CD4-positive, alpha-beta memory T cell (primary cell): ENCODE results near the gene RXFP4. TPM values are rescaled to one million over a fixed set of nuclear protein-coding genes. Genes with fewer than 3 reads are reported as not detected.

Experiments
- CTCF ChIA-PET: fragments of 350-600 bp; sonication (Branson Sonifier 250); formaldehyde crosslinking; loops from one replicate; lab custom pipeline; 2021; ENCODE audit warnings: inconsistent platforms; ENCODE audit not compliant: partially characterized antibody; lab: Charles Lee
- POLR2A ChIA-PET: fragments of 350-600 bp; sonication (Branson Sonifier 250); formaldehyde crosslinking; loops from one replicate; lab custom pipeline; 2021; ENCODE audit not compliant: partially characterized antibody; lab: Charles Lee
- DNase-seq, 5 donors: peaks; one replicate each; pipeline versions ENCODE4 v3.0.0 to v3.0.0-alpha.2; 2020 to 2022; ENCODE audit warnings: mixed read lengths in 1 of 5
- H3K27ac ChIP-seq: one replicate; pipeline ENCODE4 v1.7.0; 2013; ENCODE audit warnings: low read depth, low read length
- H3K27me3 ChIP-seq: 2 replicates; pipeline ENCODE4 v1.7.0; 2013; ENCODE audit warnings: mild to moderate bottlenecking, low read length, moderate library complexity; ENCODE audit not compliant: insufficient read depth
- H3K36me3 ChIP-seq: 2 replicates; pipeline ENCODE4 v1.7.0; 2013; ENCODE audit warnings: mild to moderate bottlenecking, low read length, moderate library complexity; ENCODE audit not compliant: insufficient read depth
- H3K4me1 ChIP-seq: 2 replicates; pipeline ENCODE4 v1.7.0; 2013; ENCODE audit warnings: mild to moderate bottlenecking, low read length, moderate library complexity; ENCODE audit not compliant: insufficient read depth
- H3K4me3 ChIP-seq, 2 donors: one replicate each; pipeline ENCODE4 v1.7.0; 2013; ENCODE audit warnings: low read length in 2 of 2, mild to moderate bottlenecking in 1 of 2
- H3K9me3 ChIP-seq, 2 donors: one replicate each; pipeline ENCODE4 v1.7.0; 2013; ENCODE audit warnings: low read length in 2 of 2, control low read depth in 1 of 2; ENCODE audit not compliant: control insufficient read depth in 1 of 2
- H3K27ac Mint-ChIP-seq, 7 donors: one replicate each; pipeline ENCODE4 v1.8.0; 2020 to 2021; ENCODE audit warnings: mixed read lengths in 7 of 7, mild to moderate bottlenecking in 6 of 7, inconsistent platforms in 3 of 7, moderate library complexity in 3 of 7
- H3K27me3 Mint-ChIP-seq, 2 donors: one replicate each; pipeline ENCODE4 v1.8.0; 2020 to 2021; ENCODE audit warnings: mixed read lengths in 2 of 2
- H3K36me3 Mint-ChIP-seq, 2 donors: one replicate each; pipeline ENCODE4 v1.8.0; 2020 to 2021; ENCODE audit warnings: mixed read lengths in 2 of 2, inconsistent platforms in 1 of 2, mild to moderate bottlenecking in 1 of 2
- H3K4me1 Mint-ChIP-seq, 4 donors: one replicate each; pipeline ENCODE4 v1.8.0; 2020 to 2021; ENCODE audit warnings: mixed read lengths in 4 of 4, mild to moderate bottlenecking in 1 of 4
- H3K4me3 Mint-ChIP-seq, 8 donors: one replicate each; pipeline ENCODE4 v1.8.0; 2020 to 2021; ENCODE audit warnings: mixed read lengths in 8 of 8, mild to moderate bottlenecking in 7 of 8, moderate library complexity in 6 of 8, inconsistent platforms in 3 of 8
- H3K9me3 Mint-ChIP-seq, 8 donors: one replicate each; pipeline ENCODE4 v1.8.0; 2020 to 2021; ENCODE audit warnings: mixed read lengths in 8 of 8, mild to moderate bottlenecking in 5 of 8, inconsistent platforms in 3 of 8, moderate library complexity in 1 of 8
- intact Hi-C: fragments of 100-400 bp; cut with micrococcal nuclease; formaldehyde crosslinking; loops from one replicate; pipeline ENCODE4 v1.15.1; 2023
- polyA plus RNA-seq, 2 donors: library from polyadenylated mRNA; unstranded; fragments of 300-500 nt; fragmentation: Illumina TruSeq; gene quantifications; one replicate each; pipeline ENCODE4 v1.2.3, GENCODE V29; 2021
- total RNA-seq, 2 experiments: library from RNA; stranded (reverse); gene quantifications; one replicate each; pipeline ENCODE4 v1.2.3, GENCODE V29; 2021

RXFP4 gene
- total and polyA plus RNA-seq, 4 experiments from 2014 or later = 0.91 TPM; not detected in 3

DNA sequence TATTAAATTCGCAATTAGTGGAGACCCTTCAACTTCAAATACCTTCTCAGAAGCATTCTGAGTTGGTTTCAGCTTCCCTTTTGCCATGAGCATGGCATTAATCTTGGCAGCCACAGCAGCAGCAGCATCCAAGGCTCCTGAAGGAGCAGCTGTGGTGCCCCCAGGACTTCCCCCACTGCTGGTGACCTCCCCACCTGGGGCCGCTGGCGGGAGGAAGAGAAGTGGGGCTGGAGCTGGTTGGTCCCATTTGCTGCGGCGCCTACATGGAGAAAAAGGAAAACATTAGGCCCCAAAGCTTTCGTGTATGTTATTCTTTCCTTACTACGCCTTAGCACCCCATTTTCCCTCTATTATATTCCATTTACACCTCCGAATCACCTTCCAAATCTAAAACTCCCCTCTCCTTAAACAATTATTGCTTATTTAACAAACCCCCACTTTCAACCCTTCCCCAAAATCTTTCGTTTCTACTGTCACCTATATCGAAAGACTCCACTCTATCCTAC is 7.8 kb upstream of the RXFP4 start:
- peak overlapping the region; percentile 95 for H3K27ac ChIP-seq
- H3K27me3 ChIP-seq = no peaks in the 10 kb centered on the region
- H3K9me3 ChIP-seq = no peaks in the 10 kb centered on the region
- Mint-ChIP-seq H3K27ac (no peak overlapping the region), H3K9me3 (no peaks in the 10 kb centered on the region), H3K4me1 (peaks cover 15 to 28% (median 17%) of the 10 kb centered on the region in 4 donors), H3K36me3 (peaks cover 17 to 31% of the 10 kb centered on the region in 2 donors), H3K27me3 (no peaks in the 10 kb centered on the region), H3K4me3 (no peak overlapping the region)
- POLR2A ChIA-PET = interaction anchor here (0.9 to 6.8 kb wide), 16 partner anchors 10 to 121 kb away, joined by 3 to 99 read pairs (median 6); partner anchors contain the start of genes ARHGEF2, LAMTOR2, SSR2 and SYT11
- intact Hi-C loops = loop anchor here (1.0 to 5.0 kb wide), 6 partner anchors 22 to 279 kb away; partner anchors contain the start of genes ARHGEF2, GON4L, LAMTOR2 and PMF1
- no peak for DNase-seq
- CTCF ChIA-PET = interaction anchor here (1.1 to 6.4 kb wide), 6 partner anchors 9 to 56 kb away, joined by 3 to 65 read pairs (median 4); partner anchors contain the start of gene ARHGEF2
- peaks cover 37% of the 10 kb centered on the region for H3K36me3 ChIP-seq
- peaks cover 50% of the 10 kb centered on the region for H3K4me1 ChIP-seq
- peak overlapping the region; percentile 71 to 86 for H3K4me3 ChIP-seq

DNA sequence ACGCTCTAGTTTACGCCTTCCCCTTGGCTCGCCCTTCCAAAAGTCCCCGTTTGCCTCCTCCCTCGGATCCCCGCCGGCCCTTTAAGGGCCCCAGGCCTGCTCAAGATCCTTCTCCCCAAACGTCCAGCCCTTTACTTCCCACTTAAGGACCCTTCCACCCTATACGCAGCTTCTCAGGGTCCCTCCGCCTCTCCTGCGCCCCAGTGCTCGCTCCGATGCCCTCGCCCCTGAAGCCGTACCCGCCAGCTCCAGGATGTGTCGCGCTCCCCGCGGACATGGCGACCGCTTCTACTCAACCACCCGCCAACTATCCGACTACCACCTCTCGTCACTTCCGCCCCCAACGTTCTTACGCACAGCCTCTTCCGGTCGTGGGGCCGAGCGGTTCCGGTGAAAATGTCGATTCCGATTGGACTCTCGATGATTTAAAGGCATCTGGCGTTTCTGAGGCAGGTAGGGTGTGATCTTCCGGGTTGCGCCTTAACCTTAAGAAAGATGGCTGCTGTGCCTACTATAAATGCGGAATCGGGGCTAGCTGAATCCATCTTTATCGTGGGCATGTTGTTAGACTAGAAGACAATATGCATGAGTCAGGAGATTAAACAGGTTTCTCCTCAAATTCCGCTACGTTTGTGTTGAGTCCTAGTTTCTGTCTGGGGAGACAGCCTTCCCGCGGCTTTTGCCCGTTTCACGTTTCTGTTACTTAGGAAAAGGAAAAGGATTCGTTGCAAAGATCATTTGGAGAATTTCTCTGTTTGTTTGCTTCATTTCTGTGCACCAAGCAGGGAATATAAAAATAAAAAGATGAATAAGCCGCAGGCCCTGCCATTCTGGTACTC is 7.1 kb upstream of the RXFP4 start, which contains the start of gene KHDC4:
Gene KHDC4, minus strand, starts transcription at position 317 of the 839 bp plus-strand sequence. Its CDS starts 40 bp downstream, at position 277.
- Histone ChIP-seq H3K27me3 (no peaks in the 10 kb centered on the region), H3K36me3 (peaks cover 31% of the 10 kb centered on the region), H3K27ac (peak within 1 kb of the TSS; percentile 95), H3K4me3 (peak within 1 kb of the TSS; percentile 71 to 86), H3K9me3 (no peaks in the 10 kb centered on the region), H3K4me1 (peaks cover 50% of the 10 kb centered on the region)
- intact Hi-C loops = loop anchor here (1.0 to 5.0 kb wide), 6 partner anchors 23 to 278 kb away; partner anchors contain the start of genes ARHGEF2, GON4L, LAMTOR2 and PMF1
- CTCF ChIA-PET = interaction anchor here (0.7 to 6.4 kb wide), 9 partner anchors 8 to 132 kb away, joined by 3 to 65 read pairs (median 3); partner anchors contain the start of gene ARHGEF2
- Mint-ChIP-seq H3K36me3 (peaks cover 12 to 26% of the 10 kb centered on the region in 2 donors), H3K27ac (peak within 1 kb of the TSS in 1 of 7 donors; percentile 73), H3K4me3 (no peak within 1 kb of the TSS), H3K9me3 (no peaks in the 10 kb centered on the region), H3K4me1 (peaks cover 10 to 24% (median 16%) of the 10 kb centered on the region in 4 donors), H3K27me3 (no peaks in the 10 kb centered on the region)
- POLR2A ChIA-PET = interaction anchor here (0.6 to 6.8 kb wide), 20 partner anchors 8 to 120 kb away, joined by 3 to 99 read pairs (median 5); partner anchors contain the start of genes ARHGEF2, GON4L, LAMTOR2 and SSR2
- DNase-seq = peak; percentile 93 to 98 (median 97)

GRCh38 chr1:155934936-155935590 is 6.4 kb upstream of the RXFP4 start:
- Histone ChIP-seq H3K27ac (peak overlapping the region; percentile 95), H3K36me3 (peaks cover 28% of the 10 kb centered on the region), H3K27me3 (no peaks in the 10 kb centered on the region), H3K9me3 (no peaks in the 10 kb centered on the region), H3K4me3 (peak overlapping the region; percentile 48 to 86), H3K4me1 (peaks cover 54% of the 10 kb centered on the region)
- Mint-ChIP-seq H3K27me3 (no peaks in the 10 kb centered on the region), H3K4me1 (peaks cover 10 to 25% (median 14%) of the 10 kb centered on the region in 4 donors), H3K36me3 (peaks cover 9 to 23% of the 10 kb centered on the region in 2 donors), H3K9me3 (peaks cover 0 to 2% (median 0%) of the 10 kb centered on the region in 8 donors), H3K27ac (peak overlapping the region in 1 of 7 donors; percentile 73), H3K4me3 (no peak overlapping the region)
- ChIA-PET POLR2A (interaction anchor here (0.6 to 6.8 kb wide), 13 partner anchors 9 to 347 kb away, joined by 3 to 99 read pairs (median 6); partner anchors contain the start of genes ARHGEF2, GON4L, LAMTOR2 and SMG5), CTCF (interaction anchor here (0.7 to 6.4 kb wide), 5 partner anchors 11 to 131 kb away, joined by 3 to 65 read pairs (median 4); partner anchors contain the start of gene ARHGEF2)
- intact Hi-C loops = loop anchor here (1.0 to 5.0 kb wide), 6 partner anchors 24 to 277 kb away; partner anchors contain the start of genes ARHGEF2, GON4L, LAMTOR2 and PMF1
- no peak for DNase-seq

DNA sequence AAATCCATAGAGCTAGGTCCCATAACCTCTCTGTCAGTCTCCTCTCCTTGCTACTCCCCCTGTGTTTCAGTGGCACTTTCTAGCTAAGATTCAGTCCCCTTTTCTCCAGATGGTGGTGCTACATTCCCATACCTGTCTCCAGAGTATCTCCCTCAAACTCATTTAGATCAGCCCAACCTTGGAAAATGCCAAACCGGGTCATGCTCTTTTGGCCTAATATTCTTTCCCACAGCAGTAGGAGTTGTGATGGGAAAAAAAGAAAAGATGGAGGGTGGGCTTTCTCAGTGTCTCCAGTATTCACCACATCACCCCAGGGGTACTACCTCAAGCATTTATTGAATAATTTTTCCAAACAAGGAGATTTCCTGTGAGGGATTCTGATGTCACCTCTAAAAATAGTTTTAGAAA is 3.2 kb upstream of the RXFP4 start:
- peaks cover 19 to 42% (median 31%) of the 10 kb centered on the region in 4 donors for H3K4me1 Mint-ChIP-seq
- peak in 4 of 5 donors; percentile 49 to 58 (median 50) for DNase-seq

GRCh38 chr1:155940482-155940992 is 901 bp upstream of the RXFP4 start:
- Mint-ChIP-seq H3K27ac (peak overlapping the region; percentile 47 to 86 (median 68)), H3K4me3 (peak overlapping the region in 5 of 8 donors; percentile 2 to 61 (median 48))

More for the DNA sequence above, 3.2 kb upstream of the RXFP4 start:
- peak overlapping the region in 2 of 8 donors; percentile 7 to 22 for H3K4me3 Mint-ChIP-seq
- CTCF ChIA-PET = interaction anchor here (0.7 to 3.8 kb wide), 18 partner anchors 8 to 447 kb away, joined by 3 to 67 read pairs (median 4); partner anchors contain the start of gene ARHGEF2
- H3K4me1 ChIP-seq = peaks cover 40% of the 10 kb centered on the region
- no peaks in the 10 kb centered on the region for H3K27me3 Mint-ChIP-seq
- no peaks in the 10 kb centered on the region for H3K36me3 ChIP-seq
- intact Hi-C loops = loop anchor here (1.0 kb wide), 2 partner anchors 51 to 115 kb away; partner anchors contain the start of gene UBQLN4
- no peak overlapping the region for H3K27ac ChIP-seq
- H3K27me3 ChIP-seq = no peaks in the 10 kb centered on the region
- H3K9me3 Mint-ChIP-seq = peaks cover 0 to 2% (median 0%) of the 10 kb centered on the region in 8 donors
- POLR2A ChIA-PET = interaction anchor here (0.7 to 10.8 kb wide), 7 partner anchors 11 to 128 kb away, joined by 3 to 179 read pairs (median 3); partner anchors contain the start of gene ARHGEF2
- H3K9me3 ChIP-seq = no peaks in the 10 kb centered on the region
- no peak overlapping the region for H3K4me3 ChIP-seq
- peak overlapping the region in 5 of 7 donors; percentile 0 to 66 (median 45) for H3K27ac Mint-ChIP-seq
- H3K36me3 Mint-ChIP-seq = no peaks in the 10 kb centered on the region

More at GRCh38 chr1:155940482-155940992, 901 bp upstream of the RXFP4 start:
- Mint-ChIP-seq H3K4me1 (peaks cover 24 to 53% (median 41%) of the 10 kb centered on the region in 4 donors), H3K36me3 (peaks cover 0 to 2% of the 10 kb centered on the region in 2 donors), H3K9me3 (peaks cover 0 to 2% (median 0%) of the 10 kb centered on the region in 8 donors), H3K27me3 (no peaks in the 10 kb centered on the region)
- intact Hi-C loops = no loop called here
- H3K4me1 ChIP-seq = peaks cover 43% of the 10 kb centered on the region
- POLR2A ChIA-PET = interaction anchor here (0.6 to 10.8 kb wide), 3 partner anchors 39 to 191 kb away, joined by 3 to 179 read pairs (median 8); partner anchors contain the start of gene ARHGEF2
- no peak overlapping the region for H3K4me3 ChIP-seq
- no peaks in the 10 kb centered on the region for H3K27me3 ChIP-seq
- no peak for DNase-seq
- no peaks in the 10 kb centered on the region for H3K36me3 ChIP-seq
- no peak overlapping the region for H3K27ac ChIP-seq
- H3K9me3 ChIP-seq = no peaks in the 10 kb centered on the region
- CTCF ChIA-PET = interaction anchor here (0.5 to 1.8 kb wide), 6 partner anchors 13 to 49 kb away, joined by 3 to 7 read pairs (median 4); partner anchors contain the start of gene ARHGEF2
